AG08395 (cell line): ENCODE measurements around the gene DLG1.

ENCODE experiments used
- DNase-seq: peaks from one replicate; pipeline ENCODE4 v3.0.0; 2012; ENCODE audit warnings: mixed read lengths, low spot score

DLG1 gene

GRCh38 chr3:197028728-197029510 lies 269.5 kb downstream of the DLG1 start:
- DNase-seq = no peak

- DNase-seq = no peak
Observed at GRCh38 chr3:197027896-197028727, 270.3 kb downstream of the DLG1 start.

GRCh38 chr3:197027151-197027895 lies 271.1 kb downstream of the DLG1 start:
- DNase-seq = no peak

- DNase-seq = no peak
Observed at GRCh38 chr3:197026481-197026866, 271.9 kb downstream of the DLG1 start.

GRCh38 chr3:197025736-197026480 lies 272.5 kb downstream of the DLG1 start:
- DNase-seq = no peak

- no peak for DNase-seq
Observed at GRCh38 chr3:197024881-197025735, 273.3 kb downstream of the DLG1 start.

- DNase-seq = no peak
Observed at GRCh38 chr3:197023998-197024651, 274.3 kb downstream of the DLG1 start.

- no peak for DNase-seq
Observed at GRCh38 chr3:197023241-197023997, 275.0 kb downstream of the DLG1 start.

- no peak for DNase-seq
Observed at GRCh38 chr3:197022405-197023231, 275.8 kb downstream of the DLG1 start.

- DNase-seq = no peak
Observed at GRCh38 chr3:197021729-197022404, 276.5 kb downstream of the DLG1 start.

GRCh38 chr3:197021231-197021630 lies 277.2 kb downstream of the DLG1 start:
- DNase-seq = no peak

- no peak for DNase-seq
Observed at GRCh38 chr3:197019535-197019934, 278.9 kb downstream of the DLG1 start.

- no peak for DNase-seq
Observed at GRCh38 chr3:197019021-197019420, 279.4 kb downstream of the DLG1 start.

GRCh38 chr3:197017003-197017402 lies 281.4 kb downstream of the DLG1 start:
- DNase-seq = no peak

GRCh38 chr3:197015790-197016736 lies 282.3 kb downstream of the DLG1 start:
- DNase-seq = no peak

- DNase-seq = no peak
Observed at GRCh38 chr3:197014942-197015575, 283.4 kb downstream of the DLG1 start.
